A673 (cell line): ENCODE measurements around the gene PALLD.

Experiments
- EZH2 ChIP-seq: fragments of 200-600 bp; sonication (generic); IDR thresholded peaks from 2 replicates; pipeline ENCODE4 v1.6.1; 2017; ENCODE audit warnings: borderline replicate concordance, low read depth, mild to moderate bottlenecking, mixed read lengths, antibody characterized with exemption, low read length; ENCODE audit not compliant: poor library complexity, severe bottlenecking
- TF ChIP-seq, protein P1 (sequence below): fragments of 300-800, 200-600 bp; sonication (generic); conservative IDR thresholded peaks from 2 replicates; pipeline ENCODE4 v1.5.1; 2017; ENCODE audit warnings: low read depth, mild to moderate bottlenecking, antibody characterized with exemption, low read length, moderate library complexity, mixed read lengths

GRCh38 chr4:168535689-168536088 is 38.8 kb downstream of the PALLD start:
- TF ChIP-seq, protein P1, sequence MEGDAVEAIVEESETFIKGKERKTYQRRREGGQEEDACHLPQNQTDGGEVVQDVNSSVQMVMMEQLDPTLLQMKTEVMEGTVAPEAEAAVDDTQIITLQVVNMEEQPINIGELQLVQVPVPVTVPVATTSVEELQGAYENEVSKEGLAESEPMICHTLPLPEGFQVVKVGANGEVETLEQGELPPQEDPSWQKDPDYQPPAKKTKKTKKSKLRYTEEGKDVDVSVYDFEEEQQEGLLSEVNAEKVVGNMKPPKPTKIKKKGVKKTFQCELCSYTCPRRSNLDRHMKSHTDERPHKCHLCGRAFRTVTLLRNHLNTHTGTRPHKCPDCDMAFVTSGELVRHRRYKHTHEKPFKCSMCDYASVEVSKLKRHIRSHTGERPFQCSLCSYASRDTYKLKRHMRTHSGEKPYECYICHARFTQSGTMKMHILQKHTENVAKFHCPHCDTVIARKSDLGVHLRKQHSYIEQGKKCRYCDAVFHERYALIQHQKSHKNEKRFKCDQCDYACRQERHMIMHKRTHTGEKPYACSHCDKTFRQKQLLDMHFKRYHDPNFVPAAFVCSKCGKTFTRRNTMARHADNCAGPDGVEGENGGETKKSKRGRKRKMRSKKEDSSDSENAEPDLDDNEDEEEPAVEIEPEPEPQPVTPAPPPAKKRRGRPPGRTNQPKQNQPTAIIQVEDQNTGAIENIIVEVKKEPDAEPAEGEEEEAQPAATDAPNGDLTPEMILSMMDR: no peak
- no peak for TF ChIP-seq EZH2
